GM21723 (cell line): ENCODE results near the gene MYO18A.

Experiments used
- ATAC-seq: cut with Tn5 transposase; IDR thresholded peaks from one replicate; pipeline ENCODE4 v1.9.1; 2021; ENCODE audit warnings: mild to moderate bottlenecking, moderate library complexity; ENCODE audit not compliant: unreplicated experiment

MYO18A gene

DNA sequence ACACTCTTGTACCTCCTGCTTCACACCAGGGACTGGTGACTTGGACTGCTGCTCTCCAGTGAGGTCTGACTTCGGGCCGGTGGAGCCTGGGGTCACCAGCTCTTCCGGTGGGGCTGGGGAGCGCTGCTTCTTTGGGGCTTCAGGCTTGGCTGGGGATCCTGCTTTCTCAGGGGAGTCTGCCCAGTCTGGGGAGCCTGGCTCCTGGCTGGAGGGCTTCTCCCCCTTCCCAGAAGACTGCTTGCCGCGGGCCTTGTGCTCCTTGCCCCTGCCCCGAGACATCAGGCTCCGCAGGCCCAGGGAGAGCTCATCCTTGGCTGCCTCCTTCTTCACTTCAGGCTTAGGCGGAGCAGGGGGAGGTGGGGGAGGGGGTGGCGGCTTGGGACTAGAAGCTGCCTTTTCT, 52.4 kb downstream of the MYO18A start:
- ATAC-seq = no peak

DNA sequence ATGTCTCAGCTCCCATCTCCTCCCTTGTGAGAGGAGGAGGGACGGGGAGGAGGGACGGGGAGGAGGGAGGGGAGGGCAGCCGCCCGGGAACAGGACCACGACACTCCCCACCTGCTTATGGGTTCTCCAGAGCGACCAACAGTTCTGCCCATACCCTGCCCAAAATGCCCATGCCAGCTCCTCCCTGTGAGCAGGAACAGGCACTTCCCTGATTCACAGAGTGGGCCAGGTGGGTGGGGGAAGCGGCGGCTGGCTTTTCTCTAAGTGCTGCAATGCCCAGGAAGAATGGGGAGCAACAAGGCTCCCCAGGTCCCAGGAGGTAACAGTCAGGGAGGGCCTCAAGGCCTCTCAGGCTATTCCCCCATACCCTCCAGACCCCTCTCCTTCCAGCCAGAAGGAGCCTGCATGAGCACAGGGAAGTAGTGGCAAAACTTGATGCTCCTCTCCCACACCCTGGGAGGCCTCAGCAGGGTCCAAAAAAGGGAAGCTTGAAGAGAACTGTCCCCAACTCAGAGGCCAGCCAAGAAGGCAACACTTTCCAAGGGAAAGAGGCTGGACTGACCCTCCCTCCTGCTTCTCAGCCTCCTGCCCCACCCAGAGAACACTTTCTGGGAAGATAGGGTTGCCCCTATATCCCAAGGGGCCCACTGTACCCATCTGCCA, 53.8 kb downstream of the MYO18A start:
- no peak for ATAC-seq

DNA sequence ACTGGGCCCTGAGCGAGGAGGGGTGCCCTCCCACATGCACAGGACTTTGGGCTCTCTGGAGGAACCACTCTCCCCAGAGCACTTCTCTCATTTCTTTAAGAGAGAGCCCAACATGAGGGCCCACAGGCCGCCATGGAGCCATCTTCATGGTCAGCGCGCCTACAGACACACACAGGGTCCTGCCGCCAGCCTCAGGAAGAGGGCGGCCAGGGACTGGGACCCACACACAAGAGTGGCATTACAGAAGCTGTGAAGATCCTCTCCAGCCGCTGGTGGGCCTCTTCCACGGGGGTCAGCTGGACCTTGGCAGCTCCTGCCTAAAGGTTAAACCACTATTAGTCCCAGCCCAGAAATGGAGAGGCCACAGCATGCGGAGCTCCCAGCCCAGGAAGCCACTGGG, 54.5 kb downstream of the MYO18A start:
- ATAC-seq = no peak

DNA sequence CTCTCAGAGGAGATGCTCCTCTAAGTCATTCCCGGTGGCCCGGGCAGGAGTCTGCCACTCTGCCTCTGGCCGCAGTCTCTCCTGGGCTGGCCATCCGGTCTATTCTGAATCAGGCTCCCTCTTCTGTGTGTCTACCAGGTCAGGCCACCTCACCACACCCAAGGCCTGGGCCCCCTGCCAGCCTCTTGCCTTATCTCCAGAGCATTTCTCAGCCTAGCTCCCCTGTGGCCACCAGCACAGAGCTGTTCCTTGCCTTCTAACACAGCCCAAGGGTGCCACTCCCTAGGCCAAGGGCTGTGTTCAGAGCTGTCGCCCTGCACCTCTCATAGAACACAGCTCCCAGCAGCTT, 55.3 kb downstream of the MYO18A start:
- ATAC-seq = no peak

DNA sequence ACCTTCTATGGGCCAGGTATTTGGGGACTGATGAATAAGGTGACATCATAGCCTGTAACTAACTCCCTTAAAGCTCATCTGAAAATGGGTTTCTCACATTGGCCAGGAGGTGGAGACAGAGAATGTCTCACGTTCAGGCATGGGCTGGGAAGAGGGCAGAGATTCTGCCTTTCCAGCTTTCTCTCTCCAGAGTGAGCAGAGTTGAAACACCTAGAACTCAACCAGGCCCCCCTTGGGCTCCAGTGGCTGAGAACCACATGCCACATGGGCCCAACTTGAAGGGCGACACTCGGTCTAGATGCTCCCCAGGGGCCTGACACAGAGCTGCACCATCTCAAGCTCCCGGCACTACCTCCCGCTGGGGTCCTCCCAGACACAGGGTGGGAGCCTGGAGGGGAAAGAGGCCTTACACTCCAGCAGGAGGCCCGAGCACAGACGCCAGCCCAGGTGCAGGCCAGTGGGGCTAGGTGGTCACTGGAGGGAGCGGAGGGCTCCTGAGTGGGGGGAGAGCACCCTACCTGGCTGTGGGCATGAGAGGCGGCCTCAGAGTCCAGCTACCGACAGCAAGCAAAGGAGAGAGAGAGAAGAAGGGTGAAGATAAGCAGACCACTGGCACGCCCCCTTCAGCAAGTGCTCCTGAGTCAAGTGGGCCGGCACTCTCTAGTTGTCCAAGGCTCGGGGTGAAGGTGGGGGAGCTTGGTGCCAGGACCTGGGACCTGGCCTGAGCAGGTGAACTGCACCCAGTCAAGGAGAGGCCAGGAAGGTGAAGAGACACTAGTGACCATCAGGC, 55.9 kb downstream of the MYO18A start:
- ATAC-seq = no peak

DNA sequence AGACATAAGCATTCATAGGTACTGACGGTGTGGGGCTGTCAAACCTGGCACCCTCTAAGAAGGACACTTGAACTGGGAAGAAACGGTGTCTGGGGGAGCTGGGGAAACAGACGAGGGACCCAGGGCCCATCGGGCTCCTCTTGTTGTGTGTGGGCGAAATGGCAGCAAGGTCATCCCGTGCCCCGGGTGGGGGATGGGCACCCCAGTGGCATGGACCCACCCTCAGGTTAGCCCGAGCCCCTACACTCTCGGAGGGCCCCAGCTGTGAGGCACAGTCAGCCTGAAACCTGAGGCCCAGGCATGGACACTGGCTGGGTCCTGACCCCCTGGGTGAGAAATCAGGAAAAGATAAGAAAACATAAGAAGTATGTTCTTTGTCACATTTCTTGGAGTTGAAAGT, 57.1 kb downstream of the MYO18A start:
- ATAC-seq = no peak

DNA sequence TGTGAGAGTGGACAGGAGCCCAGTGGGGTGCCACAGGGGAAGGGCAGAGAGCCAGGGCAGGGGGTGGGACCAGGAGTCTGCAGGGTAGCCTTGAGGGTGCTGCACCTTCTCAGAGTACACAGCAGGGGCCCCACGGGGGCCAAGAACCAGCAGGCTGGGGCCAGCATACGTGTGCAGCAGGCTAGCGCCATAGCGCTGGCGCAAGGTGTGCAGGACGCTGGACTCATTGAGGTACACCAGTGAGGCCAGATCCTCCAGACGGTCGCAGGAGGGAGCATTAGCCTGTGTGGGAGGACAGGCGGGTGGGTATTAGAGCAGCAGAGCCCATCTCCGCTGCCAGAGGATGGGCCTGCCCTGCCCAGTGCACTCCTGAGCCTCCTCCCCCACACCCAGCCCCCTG, 58.8 kb downstream of the MYO18A start:
- no peak for ATAC-seq

DNA sequence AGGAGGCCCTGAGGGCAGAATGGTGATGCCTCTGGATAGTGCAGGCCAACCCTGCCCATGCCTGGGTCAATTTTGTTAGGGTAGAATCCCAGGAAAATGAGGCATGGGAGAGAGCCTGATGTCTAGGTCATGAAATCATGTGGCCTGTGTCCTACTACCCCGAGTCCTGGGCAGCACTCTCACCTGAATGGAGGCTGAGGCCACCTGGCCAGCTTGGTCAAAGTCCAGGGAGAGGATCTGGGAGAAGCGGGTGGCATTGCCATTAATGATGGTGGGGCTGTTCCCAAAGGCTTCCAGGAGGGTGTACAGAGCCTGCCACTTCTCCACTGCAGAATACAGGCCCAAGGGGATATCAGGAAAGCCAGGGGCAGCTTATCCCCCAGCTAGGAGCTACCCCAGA, 59.8 kb downstream of the MYO18A start:
- ATAC-seq = no peak

DNA sequence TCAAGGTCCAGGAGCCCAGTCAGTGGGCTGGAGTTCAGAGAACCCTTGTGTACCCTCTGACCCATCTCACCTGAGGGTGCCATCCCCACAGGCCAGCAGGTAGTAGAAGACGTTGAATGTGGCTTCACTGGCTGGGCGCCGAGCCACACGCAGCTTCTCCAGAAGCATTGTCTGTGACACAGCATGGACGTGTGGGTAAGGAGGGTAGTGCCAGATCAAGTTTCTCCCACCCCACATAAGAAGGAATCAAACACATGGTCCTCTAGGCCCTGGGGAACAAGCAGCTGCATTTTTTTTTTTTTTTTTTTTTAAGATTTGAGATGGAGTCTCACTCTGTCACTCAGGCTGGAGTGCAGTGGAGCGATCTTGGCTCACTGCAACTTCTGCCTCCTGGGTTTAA, 60.9 kb downstream of the MYO18A start:
- ATAC-seq = no peak

DNA sequence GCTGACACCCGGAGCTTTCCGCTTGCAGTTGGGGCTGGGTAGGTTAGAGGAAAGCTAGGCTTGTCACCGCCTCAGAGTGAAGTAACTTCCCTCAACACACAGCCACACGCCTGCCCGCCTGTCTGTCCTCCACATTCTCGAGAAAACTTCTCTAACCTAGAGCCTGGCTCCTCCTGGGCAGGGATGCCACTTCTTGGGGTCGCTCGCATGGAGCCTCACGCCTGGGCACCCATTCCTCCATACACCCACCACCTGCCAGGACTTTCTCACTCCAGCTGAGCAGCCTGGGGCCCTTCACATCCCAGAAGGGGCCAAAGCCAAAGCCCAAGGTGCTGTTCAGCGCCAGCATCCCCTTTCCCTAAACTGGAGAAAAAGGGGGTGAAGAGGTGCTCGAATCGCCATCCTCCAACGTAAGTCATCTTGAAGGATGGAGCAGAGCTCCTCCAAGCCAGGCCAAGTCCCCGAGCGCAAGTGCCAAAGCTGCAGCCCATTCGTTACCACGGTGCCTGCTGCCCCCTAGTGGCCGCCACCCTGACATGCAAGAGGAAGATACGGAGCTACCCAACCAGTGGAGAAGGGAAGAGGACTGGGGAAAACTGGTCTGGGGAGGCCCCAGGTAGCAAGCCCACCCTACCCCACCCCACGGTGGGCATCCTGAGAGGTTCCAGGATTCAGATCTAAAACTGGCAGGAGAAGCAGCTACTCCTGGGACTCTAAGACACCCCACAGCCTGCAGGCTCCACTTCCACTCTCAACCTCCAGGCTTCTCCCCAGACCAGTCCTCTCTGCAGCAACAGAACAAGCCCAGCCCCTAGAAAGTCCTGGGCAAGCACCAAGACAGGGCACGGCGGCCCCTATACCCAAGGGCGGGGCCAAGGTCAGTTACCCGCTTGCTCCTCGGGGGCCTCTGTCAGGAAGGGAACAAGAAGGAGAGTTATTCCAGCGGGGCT, 63.1 kb downstream of the MYO18A start:
- ATAC-seq = no peak

DNA sequence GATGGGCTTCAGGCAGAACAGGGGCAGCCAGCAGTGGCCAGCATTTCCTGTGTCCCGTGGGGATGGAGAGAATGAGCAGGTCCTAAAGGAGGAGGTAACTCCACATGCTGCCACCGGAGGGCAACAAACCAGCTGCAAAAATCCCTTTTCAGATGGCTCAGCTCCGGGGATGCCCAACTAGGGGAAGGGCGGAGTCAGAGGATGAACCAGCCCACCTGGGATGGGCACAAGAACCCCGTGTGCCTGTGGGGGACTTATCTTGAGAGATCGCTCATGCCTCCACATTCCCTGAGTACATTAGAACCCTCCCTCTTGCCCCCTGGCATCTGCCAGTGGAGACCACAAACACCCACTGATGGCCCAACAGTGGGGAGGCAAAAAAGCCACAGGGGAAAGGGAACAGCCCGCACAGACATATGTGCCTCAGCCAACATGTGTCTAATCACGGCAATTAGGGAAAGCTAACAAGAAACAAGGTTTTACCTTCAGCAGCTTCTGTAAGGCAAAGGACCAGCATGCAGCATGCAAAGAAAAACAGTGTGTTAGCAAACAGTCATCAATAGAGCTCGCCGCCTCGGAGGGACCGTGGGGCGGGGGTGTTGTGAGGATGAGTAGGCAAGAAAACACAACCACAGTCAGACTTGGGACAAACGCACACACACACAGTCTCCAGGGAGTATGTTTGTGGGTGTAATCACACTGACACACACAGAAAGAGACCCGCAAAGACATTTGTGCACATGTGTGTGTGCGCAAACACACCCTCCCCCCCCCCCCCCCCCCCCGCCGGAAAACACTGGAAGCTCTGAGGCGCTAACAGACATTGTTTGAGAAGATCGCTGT, 64.0 kb downstream of the MYO18A start:
- ATAC-seq = no peak

DNA sequence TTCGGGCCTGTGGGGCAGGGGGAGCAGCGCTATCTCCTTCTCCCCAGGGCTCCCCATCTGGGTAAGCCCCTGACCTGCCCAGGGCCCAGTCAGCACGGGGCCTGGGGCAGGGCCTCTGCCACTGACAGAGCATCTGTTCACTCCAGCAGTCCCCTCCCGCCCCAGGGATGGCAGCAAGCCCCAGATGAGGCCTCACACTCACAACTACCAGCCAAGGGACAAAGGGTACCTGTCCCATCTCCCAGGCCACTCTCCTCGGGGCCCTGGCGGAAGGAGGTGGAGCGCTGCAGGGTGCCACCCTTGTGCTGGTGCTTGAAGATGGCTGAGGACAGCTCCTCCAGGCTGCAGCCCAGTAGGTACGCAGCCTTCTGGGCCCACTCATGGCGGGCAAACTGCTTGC, 64.8 kb downstream of the MYO18A start:
- ATAC-seq = no peak

DNA sequence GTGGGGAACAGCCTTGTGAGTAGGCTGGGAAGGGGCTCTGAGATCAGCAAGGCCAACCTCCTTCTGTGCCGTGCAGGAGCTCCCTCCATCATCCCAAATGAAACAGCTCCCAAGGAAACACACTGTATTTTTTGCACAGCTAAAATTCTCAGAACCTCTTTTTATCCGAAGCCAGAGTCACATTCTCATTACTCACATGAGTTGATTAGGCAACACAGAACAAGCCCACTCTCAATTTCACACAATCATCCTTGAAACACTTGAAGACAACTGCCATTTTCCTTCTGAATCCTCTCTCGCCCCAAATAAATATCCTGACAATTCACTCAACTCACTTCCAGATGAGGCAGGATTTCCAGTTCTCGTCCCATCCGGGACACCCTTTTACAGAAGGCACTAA, 66.1 kb downstream of the MYO18A start:
- no peak for ATAC-seq

DNA sequence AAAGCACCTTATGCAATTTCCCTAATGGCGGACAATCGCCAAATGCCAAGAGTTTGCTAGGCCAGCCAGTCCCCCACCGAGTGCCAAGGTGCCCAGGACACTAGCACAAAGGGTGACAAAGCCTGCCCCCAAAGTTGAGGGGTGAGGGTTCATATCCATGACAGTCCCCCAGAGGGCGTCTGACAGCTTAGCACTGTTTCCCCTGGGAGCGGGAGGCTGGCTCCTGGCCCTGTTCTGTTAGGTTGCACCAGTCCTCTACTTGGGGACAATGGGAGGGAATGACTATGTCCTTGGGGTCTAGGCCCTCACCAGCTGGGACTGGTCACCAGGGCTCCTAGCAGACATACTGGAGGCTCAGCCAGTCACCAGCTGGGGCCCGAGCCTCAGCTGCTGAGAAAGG, 66.9 kb downstream of the MYO18A start:
- no peak for ATAC-seq

DNA sequence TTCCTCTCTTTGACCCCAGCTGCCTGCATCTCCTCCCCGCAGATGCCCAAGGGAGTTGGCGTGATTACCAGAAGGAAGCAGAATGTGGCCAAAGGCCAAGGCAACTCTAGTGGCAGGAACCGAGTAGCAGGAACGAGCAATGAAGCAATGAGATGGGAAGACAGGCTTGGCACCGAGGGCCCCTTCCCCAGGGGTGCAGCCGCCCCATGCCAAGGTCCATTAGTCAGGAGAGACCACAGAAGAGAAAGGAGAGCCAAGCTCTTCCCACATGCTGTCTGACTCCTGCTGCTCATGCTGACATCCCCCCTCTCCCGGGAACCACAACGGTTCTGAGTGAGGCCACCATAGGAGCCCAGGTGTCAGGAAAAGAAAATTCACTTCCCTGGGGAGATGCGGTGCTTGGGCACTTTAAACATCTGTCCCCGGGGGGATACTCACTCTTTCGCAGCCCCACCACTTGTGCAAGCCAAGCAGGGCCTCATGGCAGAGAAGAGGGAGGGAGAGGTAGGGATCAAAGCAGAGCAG, 67.4 kb downstream of the MYO18A start:
- no peak for ATAC-seq

DNA sequence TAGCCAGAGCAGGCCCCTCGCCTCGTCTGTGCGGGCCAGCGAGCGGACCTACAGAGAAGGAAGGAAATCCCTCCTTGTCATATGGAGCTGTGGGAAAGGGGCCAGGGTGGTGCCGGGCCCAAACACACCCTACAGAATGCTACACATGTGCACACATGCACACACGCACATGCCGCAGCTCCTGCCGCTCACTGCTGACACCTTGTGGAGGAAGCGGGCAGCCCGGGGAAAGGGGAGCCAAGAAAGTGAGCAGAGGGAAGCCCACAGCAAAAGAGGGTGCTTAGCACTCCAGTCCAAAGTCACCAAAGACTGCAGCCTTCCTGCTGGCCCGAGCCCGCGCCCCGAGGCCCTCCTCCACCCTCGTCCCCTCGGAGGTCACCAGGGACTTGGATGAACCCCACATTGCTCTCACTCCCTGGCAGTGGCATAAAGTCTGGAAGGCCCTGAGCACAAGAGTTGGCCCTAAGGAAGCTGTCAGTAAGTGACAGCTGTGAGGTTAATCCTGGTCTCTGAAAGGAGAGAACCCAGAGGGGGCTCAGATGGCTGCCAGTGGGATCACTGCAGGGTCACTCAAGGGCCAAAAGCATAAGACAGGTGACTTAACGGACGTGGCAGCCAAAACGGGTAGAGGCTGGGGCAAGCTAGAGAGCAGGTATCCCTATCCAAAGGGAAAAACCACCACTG, 68.2 kb downstream of the MYO18A start:
- no peak for ATAC-seq

DNA sequence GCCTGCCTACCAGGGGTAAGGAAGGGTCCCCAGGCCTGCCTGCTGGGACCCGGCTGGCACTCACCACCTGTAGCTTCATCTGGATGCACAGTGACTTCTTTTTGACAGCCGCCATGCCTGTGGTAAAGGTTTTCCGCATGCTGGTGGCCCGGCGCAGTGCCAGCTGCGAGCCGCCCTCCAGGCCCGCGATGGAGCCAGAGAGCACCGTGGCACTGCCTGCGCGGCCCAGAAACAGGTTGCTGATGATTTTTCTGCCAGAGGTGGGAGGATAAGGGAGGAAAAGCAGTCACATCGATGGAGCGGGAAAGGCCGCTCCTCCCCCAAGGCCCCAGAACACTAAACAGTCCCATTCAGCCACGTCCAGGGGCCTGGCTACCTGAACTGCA, 69.8 kb downstream of the MYO18A start:
- no peak for ATAC-seq

DNA sequence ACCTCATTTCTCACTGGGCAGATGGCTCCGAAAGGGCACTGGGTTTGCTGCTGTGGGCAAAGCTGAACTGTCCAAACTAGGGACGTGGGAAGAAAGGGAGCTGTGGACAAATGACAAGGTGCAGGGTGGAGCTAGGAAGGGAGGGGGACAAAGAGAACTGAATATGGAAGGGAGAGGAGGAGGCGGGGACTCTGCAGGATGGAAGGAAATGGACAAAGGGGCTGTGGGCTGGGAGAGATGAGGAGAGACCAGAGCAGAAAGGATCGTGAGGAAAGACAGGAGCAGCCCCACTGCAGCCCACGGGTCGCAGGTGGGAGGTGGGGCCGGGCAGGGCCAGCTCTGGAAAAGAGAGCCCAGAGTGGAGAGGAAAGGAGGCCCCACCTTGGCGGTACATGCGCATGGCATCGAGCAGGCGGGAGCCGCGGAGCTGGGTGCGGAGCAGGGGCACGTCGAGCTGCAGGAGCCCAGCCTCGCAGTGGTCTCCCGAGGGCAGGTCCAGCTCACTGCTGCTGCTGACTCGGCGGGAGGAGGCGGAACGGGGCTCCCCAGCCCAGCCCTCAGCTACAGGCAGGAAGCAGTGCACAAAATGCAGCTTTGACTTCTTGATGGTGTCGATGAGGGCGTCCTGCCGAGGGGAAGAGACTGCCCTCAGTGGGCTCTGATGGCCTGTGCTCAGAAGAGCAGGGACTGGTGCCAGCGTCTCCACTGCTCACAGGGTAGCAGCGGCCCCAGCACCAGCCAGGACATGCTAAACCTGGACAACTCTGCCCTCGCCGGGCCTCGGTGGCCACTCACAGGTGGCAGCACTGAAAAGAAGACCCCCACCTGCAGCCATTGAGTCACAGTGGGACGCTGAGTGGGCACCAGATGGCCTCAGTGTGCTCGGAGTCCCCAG, 70.5 kb downstream of the MYO18A start:
- no peak for ATAC-seq
